Esophagus squamous epithelium (tissue), 5 donors: ENCODE data around the gene COX19. TPM values are rescaled to one million over a fixed set of nuclear protein-coding genes. Genes with fewer than 3 reads are reported as not detected.
A peak's percentile ranks its signal among the peaks of the same experiment; 100 is the strongest.

Experiments
- DNase-seq: peaks from one replicate; lab custom pipeline; 2025; lab: John Stamatoyannopoulos, UW
- H3K27ac ChIP-seq, 4 donors: fragments of 200-600 bp; sonication (generic); one replicate each; pipeline ENCODE4 v1.5.1; 2016 to 2019; ENCODE audit warnings: mild to moderate bottlenecking in 1 of 4
- H3K27me3 ChIP-seq, 4 donors: fragments of 200-600 bp; sonication (generic); 1 replicate in 3 of 4; 2 replicates in 1 of 4; pipeline versions ENCODE4 v1.5.1 to v1.6.0; 2017 to 2021; ENCODE audit warnings: antibody characterized with exemption in 1 of 4
- H3K36me3 ChIP-seq, 3 donors: fragments of 200-600 bp; sonication (generic); one replicate each; pipeline ENCODE4 v1.5.1; 2016 to 2019
- H3K4me1 ChIP-seq, 3 donors: fragments of 200-600 bp; sonication (generic); one replicate each; pipeline ENCODE4 v1.5.1; 2017 to 2019
- H3K4me3 ChIP-seq, 4 donors: fragments of 200-600 bp; sonication (generic); 1 replicate in 3 of 4; 2 replicates in 1 of 4; pipeline ENCODE4 v1.5.1; 2016 to 2019; ENCODE audit warnings: mild to moderate bottlenecking in 2 of 4, moderate library complexity in 1 of 4
- H3K9me3 ChIP-seq, 3 donors: fragments of 200-600 bp; sonication (generic); one replicate each; pipeline ENCODE4 v1.5.1; 2016 to 2019
- CTCF ChIP-seq, 6 experiments: fragments of 450-650 bp in 4 of 6; fragments of 200-600 bp in 2 of 6; sonication (generic) in 2 of 6; IDR thresholded peaks; one replicate each; pipeline ENCODE4 v1.5.1; 2016 to 2019; ENCODE audit warnings: antibody characterized with exemption in 6 of 6, mild to moderate bottlenecking in 4 of 6, moderate library complexity in 4 of 6
- POLR2A ChIP-seq, 4 donors: fragments of 450-650 bp; IDR thresholded peaks; one replicate each; pipeline ENCODE4 v1.6.1; 2017; ENCODE audit warnings: antibody characterized with exemption in 4 of 4, mild to moderate bottlenecking in 4 of 4, moderate library complexity in 3 of 4
- WGBS, 2 donors: methylation state at CpG; one replicate each; pipeline ENCODE4 v1.1.5; 2018; 5-methylcytosine and 5-hydroxymethylcytosine counted together
- intact Hi-C: fragments of 100-400 bp; cut with DNase I; formaldehyde crosslinking; loops from one replicate; pipeline ENCODE4 v1.15.0; 2022
- total RNA-seq, 4 donors: library from RNA; depleted of rRNA; stranded (reverse); fragments of >200 nt; gene quantifications; one replicate each; pipeline ENCODE4 v1.1.0, GENCODE V29; 2016
- donor health status: DM: yes; HTN: yes; CAD: no.

The COX19 gene
- total RNA-seq, 4 donors from 2014 or later = 4.0 to 13.0 (median 6.9) TPM

- H3K4me1 ChIP-seq = peaks cover 0 to 18% (median 0%) of the 10 kb centered on the region in 3 donors
- WGBS, 2 donors = 74% methylated on average over 29 of the region's 29 CpGs
- no peaks in the 10 kb centered on the region for H3K9me3 ChIP-seq
- TF ChIP-seq CTCF (IDR thresholded peaks at IDR 0.05) (no peak), POLR2A (IDR thresholded peaks at IDR 0.05) (no peak)
- intact Hi-C loops = no loop called here
- H3K27ac ChIP-seq = no peak overlapping the region
- no peak overlapping the region for H3K4me3 ChIP-seq
- H3K27me3 ChIP-seq = no peaks in the 10 kb centered on the region
- DNase-seq = no peak
- no peaks in the 10 kb centered on the region for H3K36me3 ChIP-seq
These were observed 44.2 kb downstream of the COX19 start for GRCh38 chr7:930975-931758.

GRCh38 chr7:929311-929711 is 46.0 kb downstream of the COX19 start:
- Histone ChIP-seq H3K36me3 (no peaks in the 10 kb centered on the region), H3K9me3 (no peaks in the 10 kb centered on the region), H3K27me3 (no peaks in the 10 kb centered on the region), H3K27ac (peak overlapping the region in 1 of 4 donors; percentile 43), H3K4me1 (peaks cover 0 to 31% (median 0%) of the 10 kb centered on the region in 3 donors), H3K4me3 (no peak overlapping the region)
- DNase-seq = no peak
- TF ChIP-seq POLR2A (IDR thresholded peaks at IDR 0.05) (no peak), CTCF (IDR thresholded peaks at IDR 0.05) (no peak)
- 81 to 86% methylated on average over 14 of the region's 14 CpGs for WGBS, 2 donors
- intact Hi-C loops = no loop called here

- Histone ChIP-seq H3K27ac (peak overlapping the region in 1 of 4 donors; percentile 10), H3K36me3 (no peaks in the 10 kb centered on the region), H3K4me1 (peaks cover 0 to 49% (median 0%) of the 10 kb centered on the region in 3 donors), H3K9me3 (no peaks in the 10 kb centered on the region), H3K27me3 (no peaks in the 10 kb centered on the region), H3K4me3 (no peak overlapping the region)
- intact Hi-C loops = no loop called here
- TF ChIP-seq CTCF (IDR thresholded peaks at IDR 0.05) = no peak
- TF ChIP-seq POLR2A (IDR thresholded peaks at IDR 0.05) = no peak
- WGBS, 2 donors = 71 to 73% methylated on average over 8 to 17 of the region's 21 CpGs
- no peak for DNase-seq
These were observed 48.2 kb downstream of the COX19 start for GRCh38 chr7:927031-927671.

- no peak overlapping the region for H3K4me3 ChIP-seq
- H3K36me3 ChIP-seq = no peaks in the 10 kb centered on the region
- TF ChIP-seq POLR2A (IDR thresholded peaks at IDR 0.05) (no peak), CTCF (IDR thresholded peaks at IDR 0.05) (no peak)
- H3K27ac ChIP-seq = peak overlapping the region in 3 of 4 donors; percentile 10 to 17 (median 10)
- intact Hi-C loops = no loop called here
- DNase-seq = no peak
- WGBS, 2 donors = 90 to 100% methylated on average over 2 to 4 of the region's 47 CpGs
- no peaks in the 10 kb centered on the region for H3K9me3 ChIP-seq
- no peaks in the 10 kb centered on the region for H3K27me3 ChIP-seq
- peaks cover 0 to 57% (median 0%) of the 10 kb centered on the region in 3 donors for H3K4me1 ChIP-seq
These were observed 49.0 kb downstream of the COX19 start for GRCh38 chr7:926061-927030.
